KMS-11 (cell line): ENCODE measurements around the gene FOXI2.

ENCODE experiments used
- H2AFZ ChIP-seq: fragments of 200-600 bp; sonication (generic); 2 replicates; pipeline ENCODE4 v1.6.1; 2016; ENCODE audit warnings: antibody characterized with exemption, mixed run types, low read depth
- H3K27ac ChIP-seq: fragments of 200-600 bp; sonication (generic); 2 replicates; pipeline ENCODE4 v1.6.1; 2016; ENCODE audit warnings: mild to moderate bottlenecking, mixed run types
- H3K27me3 ChIP-seq: fragments of 200-600 bp; sonication (generic); 2 replicates; pipeline ENCODE4 v1.6.1; 2017; ENCODE audit warnings: mild to moderate bottlenecking, low read depth, mixed run types, moderate library complexity; ENCODE audit not compliant: insufficient read depth
- H3K36me3 ChIP-seq: fragments of 200-600 bp; sonication (generic); 2 replicates; pipeline ENCODE4 v1.6.1; 2017; ENCODE audit warnings: mild to moderate bottlenecking, mixed run types; ENCODE audit not compliant: insufficient read depth
- H3K4me1 ChIP-seq: fragments of 200-600 bp; sonication (generic); 2 replicates; pipeline ENCODE4 v1.6.1; 2016; ENCODE audit warnings: mild to moderate bottlenecking, low read depth, mixed run types; ENCODE audit not compliant: poor library complexity, severe bottlenecking
- H3K4me2 ChIP-seq: fragments of 200-600 bp; sonication (generic); 2 replicates; pipeline ENCODE4 v1.7.0; 2016; ENCODE audit warnings: mild to moderate bottlenecking, mixed run types
- H3K4me3 ChIP-seq: fragments of 200-600 bp; sonication (generic); IDR thresholded peaks from 2 replicates; pipeline ENCODE4 v1.6.1; 2017; ENCODE audit warnings: low read depth, low read length, mixed read lengths; ENCODE audit not compliant: insufficient read depth
- H3K79me2 ChIP-seq: fragments of 200-600 bp; sonication (generic); 2 replicates; pipeline ENCODE4 v1.6.1; 2016; ENCODE audit warnings: low read depth, mixed run types; ENCODE audit not compliant: insufficient read depth
- H3K9ac ChIP-seq: fragments of 200-600 bp; sonication (generic); 2 replicates; pipeline ENCODE4 v1.6.1; 2016; ENCODE audit warnings: mild to moderate bottlenecking, mixed run types
- H4K20me1 ChIP-seq: fragments of 200-600 bp; sonication (generic); 2 replicates; pipeline ENCODE4 v1.6.1; 2016; ENCODE audit warnings: mild to moderate bottlenecking, mixed run types; ENCODE audit not compliant: insufficient read depth
- TF ChIP-seq, protein P1 (sequence below): fragments of 200-600 bp; sonication (generic); conservative IDR thresholded peaks from 2 replicates; pipeline ENCODE4 v1.6.1; 2017; ENCODE audit warnings: low read depth, mild to moderate bottlenecking, antibody characterized with exemption, low read length, moderate library complexity, mixed read lengths

Gene FOXI2

DNA sequence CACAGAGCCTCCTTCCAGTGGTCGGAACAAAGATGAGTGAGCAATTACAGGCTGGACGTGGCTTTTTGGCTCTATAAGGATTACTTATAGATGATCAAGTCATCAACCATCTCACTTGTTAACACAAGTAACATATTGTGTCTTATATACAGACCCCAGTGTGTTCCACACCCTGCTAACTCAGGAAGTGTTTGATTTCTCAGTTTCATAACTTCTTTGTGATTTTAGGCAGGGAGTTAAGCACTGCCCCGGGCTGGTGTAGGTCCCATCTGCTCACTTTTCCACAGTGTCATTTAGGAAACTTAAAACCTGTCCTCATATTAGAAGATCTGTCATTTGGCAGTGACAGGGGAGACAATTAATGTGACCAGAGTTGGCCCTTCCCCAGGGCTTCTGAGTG is 6.2 kb downstream of the FOXI2 start:
- Histone ChIP-seq H2AFZ (no peak overlapping the region), H3K4me1 (no peaks in the 10 kb centered on the region), H3K27ac (no peak overlapping the region), H3K79me2 (no peaks in the 10 kb centered on the region), H3K4me2 (no peak overlapping the region), H3K36me3 (no peaks in the 10 kb centered on the region), H3K9ac (no peak overlapping the region), H3K27me3 (no peaks in the 10 kb centered on the region), H4K20me1 (no peaks in the 10 kb centered on the region), H3K4me3 (no peak overlapping the region)
- TF ChIP-seq, protein P1, sequence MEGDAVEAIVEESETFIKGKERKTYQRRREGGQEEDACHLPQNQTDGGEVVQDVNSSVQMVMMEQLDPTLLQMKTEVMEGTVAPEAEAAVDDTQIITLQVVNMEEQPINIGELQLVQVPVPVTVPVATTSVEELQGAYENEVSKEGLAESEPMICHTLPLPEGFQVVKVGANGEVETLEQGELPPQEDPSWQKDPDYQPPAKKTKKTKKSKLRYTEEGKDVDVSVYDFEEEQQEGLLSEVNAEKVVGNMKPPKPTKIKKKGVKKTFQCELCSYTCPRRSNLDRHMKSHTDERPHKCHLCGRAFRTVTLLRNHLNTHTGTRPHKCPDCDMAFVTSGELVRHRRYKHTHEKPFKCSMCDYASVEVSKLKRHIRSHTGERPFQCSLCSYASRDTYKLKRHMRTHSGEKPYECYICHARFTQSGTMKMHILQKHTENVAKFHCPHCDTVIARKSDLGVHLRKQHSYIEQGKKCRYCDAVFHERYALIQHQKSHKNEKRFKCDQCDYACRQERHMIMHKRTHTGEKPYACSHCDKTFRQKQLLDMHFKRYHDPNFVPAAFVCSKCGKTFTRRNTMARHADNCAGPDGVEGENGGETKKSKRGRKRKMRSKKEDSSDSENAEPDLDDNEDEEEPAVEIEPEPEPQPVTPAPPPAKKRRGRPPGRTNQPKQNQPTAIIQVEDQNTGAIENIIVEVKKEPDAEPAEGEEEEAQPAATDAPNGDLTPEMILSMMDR = no peak

- Histone ChIP-seq H3K27me3 (no peaks in the 10 kb centered on the region), H3K79me2 (no peaks in the 10 kb centered on the region), H3K4me2 (no peak overlapping the region), H3K4me1 (no peaks in the 10 kb centered on the region), H3K27ac (no peak overlapping the region), H3K36me3 (no peaks in the 10 kb centered on the region), H3K9ac (no peak overlapping the region), H3K4me3 (no peak overlapping the region), H4K20me1 (no peaks in the 10 kb centered on the region), H2AFZ (no peak overlapping the region)
- TF ChIP-seq, protein P1 = no peak
These were observed 8.0 kb downstream of the FOXI2 start for GRCh38 chr10:127744956-127745355.

GRCh38 chr10:127745861-127746260 is 8.9 kb downstream of the FOXI2 start:
- H4K20me1 ChIP-seq = no peaks in the 10 kb centered on the region
- H3K9ac ChIP-seq = no peak overlapping the region
- no peak overlapping the region for H3K27ac ChIP-seq
- no peaks in the 10 kb centered on the region for H3K79me2 ChIP-seq
- H3K4me2 ChIP-seq = no peak overlapping the region
- no peaks in the 10 kb centered on the region for H3K27me3 ChIP-seq
- H2AFZ ChIP-seq = no peak overlapping the region
- no peak overlapping the region for H3K4me3 ChIP-seq
- no peaks in the 10 kb centered on the region for H3K36me3 ChIP-seq
- TF ChIP-seq, protein P1 = no peak
- no peaks in the 10 kb centered on the region for H3K4me1 ChIP-seq

- Histone ChIP-seq H3K4me3 (no peak overlapping the region), H4K20me1 (no peaks in the 10 kb centered on the region), H3K27ac (no peak overlapping the region), H3K27me3 (no peaks in the 10 kb centered on the region), H3K36me3 (no peaks in the 10 kb centered on the region), H3K4me2 (no peak overlapping the region), H3K4me1 (no peaks in the 10 kb centered on the region), H3K79me2 (no peaks in the 10 kb centered on the region), H3K9ac (no peak overlapping the region), H2AFZ (no peak overlapping the region)
- TF ChIP-seq, protein P1 = no peak
These were observed 18.8 kb downstream of the FOXI2 start for GRCh38 chr10:127755753-127756152.
